Stimulated activated CD4-positive, alpha-beta T cell treated with anti-CD3 and anti-CD28 coated beads, Interleukin-4, amount 100 ng/mL, for 4 hours (primary cell): Measurements from ENCODE around the gene SLC17A5.
"Not testable (repeated sequence)": the region's sequence is repeated elsewhere in the genome, so short reads cannot be mapped to it uniquely, and the experiment has no call there.

Experiments used
- DNase-seq, 2 experiments: peaks; one replicate each; pipeline ENCODE4 v3.0.0-alpha.2; 2020

Gene SLC17A5

DNA sequence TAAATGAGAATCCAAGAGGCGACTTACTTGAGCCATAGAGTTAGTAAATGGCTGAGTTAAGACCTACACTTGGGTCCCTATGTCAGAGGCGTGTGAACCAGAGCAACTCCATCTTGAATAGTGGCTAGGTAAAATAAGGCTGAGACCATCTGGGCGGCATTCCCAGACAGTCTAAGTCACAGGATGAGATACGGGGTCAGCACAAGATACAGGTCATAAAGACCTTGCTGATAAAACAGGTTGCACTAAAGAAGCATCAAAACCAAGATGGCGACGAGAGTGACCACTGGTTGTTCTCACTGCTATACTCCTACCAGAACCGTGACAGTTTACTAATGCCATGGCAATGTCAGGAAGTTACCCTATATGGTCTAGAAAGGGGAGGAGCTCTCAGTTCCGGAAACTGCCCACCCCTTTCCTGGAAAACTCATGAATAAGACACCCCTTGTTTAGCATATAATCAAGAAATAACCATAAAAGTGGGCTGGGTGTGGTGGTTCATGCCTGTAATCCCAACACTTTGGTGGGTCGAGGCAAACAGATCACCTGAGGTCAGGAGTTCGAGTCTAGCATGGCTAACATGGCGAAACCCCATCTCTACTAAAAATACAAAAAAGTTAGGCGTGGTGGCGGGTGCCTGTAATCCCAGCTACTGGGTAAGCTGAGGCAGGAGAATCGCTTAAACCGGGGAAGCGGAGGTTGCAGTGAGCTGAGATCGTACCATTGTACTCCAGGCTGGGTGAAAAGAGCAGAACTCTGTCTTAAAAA, 89.0 kb downstream of the SLC17A5 start:
- no peak for DNase-seq

- DNase-seq: no peak
These were observed 91.2 kb downstream of the SLC17A5 start for GRCh38 chr6:73562558-73562957.

GRCh38 chr6:73560853-73561407, 92.9 kb downstream of the SLC17A5 start:
- DNase-seq: no peak

- no peak for DNase-seq
These were observed 93.5 kb downstream of the SLC17A5 start for GRCh38 chr6:73560182-73560732.

DNA sequence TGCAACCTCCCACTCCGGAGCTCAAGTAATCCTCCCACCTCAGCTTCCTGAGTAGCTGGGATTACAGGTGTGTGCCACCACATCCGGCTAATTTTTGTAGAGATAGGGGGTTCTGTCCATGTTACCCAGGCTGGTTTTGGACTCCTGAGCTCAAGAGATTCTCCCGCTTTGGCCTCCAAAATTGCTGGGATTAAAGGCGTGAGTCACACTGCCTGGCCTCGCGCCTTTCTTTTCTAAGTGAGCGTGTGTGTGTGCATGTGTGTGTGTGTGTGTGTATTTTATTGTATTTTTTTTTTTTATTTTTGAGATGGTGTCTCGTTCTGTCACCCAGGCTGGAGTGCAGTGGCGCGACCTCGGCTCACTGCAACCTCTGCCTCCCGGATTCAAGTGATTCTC, 94.4 kb downstream of the SLC17A5 start:
- DNase-seq: not testable (repeated sequence)

GRCh38 chr6:73558624-73559398, 95.0 kb downstream of the SLC17A5 start:
- no peak for DNase-seq

DNA sequence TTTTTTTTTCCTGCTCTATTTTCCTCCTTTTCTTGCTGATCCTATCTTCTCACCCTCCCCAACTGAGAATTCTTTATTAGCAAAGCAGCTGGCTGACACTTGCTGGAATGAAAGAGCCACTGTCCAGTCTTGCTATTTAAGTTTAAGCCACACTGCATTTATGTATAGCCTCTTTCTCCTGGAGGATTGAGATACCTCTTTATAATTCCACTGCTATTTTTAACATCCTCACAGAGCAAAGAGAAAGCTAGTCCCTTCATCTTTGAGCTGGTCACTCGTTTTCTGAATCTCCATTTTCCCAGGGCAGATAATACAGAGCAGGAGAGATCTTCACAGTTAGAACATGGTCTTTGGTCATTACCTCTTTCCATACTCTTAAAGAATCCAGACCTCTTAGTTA, 97.0 kb downstream of the SLC17A5 start:
- no peak for DNase-seq

DNA sequence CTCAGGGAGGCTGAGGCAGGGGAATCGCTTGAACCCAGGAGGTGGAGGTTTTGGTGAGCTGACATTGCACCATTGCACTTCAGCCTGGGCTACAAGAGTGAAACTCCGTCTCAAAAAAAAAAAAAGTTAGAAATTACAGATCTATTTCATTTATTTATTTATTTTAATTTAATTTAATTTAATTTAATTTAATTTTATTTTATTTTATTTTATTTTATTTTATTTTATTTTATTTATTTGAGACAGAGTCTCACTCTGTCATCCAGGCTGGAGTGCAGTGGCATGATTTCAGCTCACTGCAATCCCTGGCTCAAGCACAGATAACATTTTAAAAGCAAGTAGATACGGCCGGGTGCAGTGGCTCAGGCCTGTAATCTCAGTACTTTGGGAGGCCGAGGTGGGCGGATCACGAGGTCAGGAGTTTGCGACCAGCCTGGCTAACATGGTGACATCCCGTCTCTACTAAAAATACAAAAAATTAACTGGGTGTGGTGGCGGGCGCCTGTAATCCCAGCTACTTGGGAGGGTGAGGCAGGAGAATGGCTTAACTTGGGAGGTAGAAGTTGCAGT, 98.3 kb downstream of the SLC17A5 start:
- DNase-seq: not testable (repeated sequence)

DNA sequence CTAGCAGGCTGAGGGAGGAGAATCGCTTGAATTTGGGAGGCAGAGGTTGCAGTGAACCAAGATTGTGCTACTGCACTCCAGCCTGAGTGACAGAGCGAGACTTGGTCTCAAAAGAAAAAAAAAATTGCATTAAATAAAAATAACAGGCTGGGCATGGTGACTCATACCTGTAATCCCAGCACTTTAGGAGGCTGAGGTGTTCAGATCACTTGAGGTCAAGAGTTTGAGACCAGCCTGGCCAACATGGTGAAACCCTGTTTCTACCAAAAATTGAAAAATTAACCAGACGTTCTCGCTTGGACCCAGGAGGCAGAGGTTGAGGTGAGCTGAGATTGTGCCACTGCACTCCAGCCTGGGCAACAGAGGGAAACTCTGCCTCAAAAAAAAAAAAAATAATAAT, 102.7 kb downstream of the SLC17A5 start:
- not testable (repeated sequence) for DNase-seq

DNA sequence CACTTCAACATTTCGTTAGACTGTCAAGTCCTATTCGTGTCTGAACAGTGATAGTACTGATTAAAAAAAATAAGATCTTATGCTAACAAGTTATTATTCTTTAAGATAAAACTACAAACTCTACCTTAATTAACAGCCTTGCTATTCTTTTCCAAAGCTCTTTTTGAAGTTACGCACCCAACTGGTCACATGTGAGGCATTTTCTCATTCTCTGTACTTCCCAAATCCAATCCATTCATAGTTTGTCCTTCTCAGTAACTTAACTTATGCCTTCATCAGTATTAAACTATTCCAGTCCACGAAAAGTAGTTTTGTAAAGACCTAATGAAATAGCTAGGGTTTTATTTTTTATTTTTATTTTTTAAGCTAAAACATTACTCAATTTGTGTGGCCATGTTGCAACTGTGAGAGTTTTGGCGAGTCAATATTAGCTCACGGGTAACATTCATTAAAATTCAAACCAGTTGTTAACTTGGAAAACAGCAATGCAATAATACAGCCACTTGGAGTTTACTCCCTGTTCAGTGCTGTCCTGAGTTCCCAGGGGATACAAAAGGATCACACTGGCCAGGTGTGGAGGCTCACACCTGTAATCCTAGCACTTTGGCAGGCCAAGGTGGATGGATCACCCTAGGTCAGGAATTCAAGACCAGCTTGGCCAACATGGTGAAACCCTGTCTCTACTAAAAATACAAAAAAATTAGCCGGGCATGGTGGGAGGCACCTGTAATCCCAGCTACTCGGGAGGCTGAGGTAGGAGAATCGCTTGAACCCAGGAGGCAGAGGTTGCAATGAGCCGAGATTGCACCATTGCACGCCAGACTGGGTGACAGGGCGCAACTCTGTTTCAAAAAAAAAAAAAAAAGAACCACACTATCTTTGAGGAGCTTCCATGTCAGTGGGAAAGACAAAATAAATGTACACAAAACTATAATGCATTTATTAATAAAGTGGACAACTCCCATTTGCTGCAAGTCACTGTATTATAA, 105.0 kb downstream of the SLC17A5 start:
- no peak for DNase-seq

DNA sequence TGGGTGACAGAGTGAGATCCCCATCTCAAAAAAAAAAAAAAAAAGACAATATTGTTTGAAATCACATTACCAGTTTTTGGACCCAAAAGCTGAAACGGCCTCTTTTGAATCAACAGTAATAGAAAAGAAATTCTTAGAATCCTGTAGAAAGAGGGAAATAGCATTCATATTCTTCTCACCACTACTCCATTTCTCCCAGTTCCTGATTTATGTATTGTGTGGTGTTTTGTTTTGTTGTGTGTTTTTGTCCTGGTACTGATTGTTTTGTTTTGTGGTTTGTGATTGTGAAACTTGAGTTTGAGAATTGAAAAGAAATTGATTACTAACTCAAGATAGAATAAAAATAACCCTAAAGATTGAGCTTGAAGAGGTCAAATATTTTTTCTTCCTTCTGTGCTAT, 106.8 kb downstream of the SLC17A5 start:
- DNase-seq: no peak
